HepG2 (cell line): ENCODE data around the gene ZSWIM8. TPM values are rescaled to one million over a fixed set of nuclear protein-coding genes. Genes with fewer than 3 reads are reported as not detected.

ENCODE experiments used
- GABPB1 ChIP-seq: IDR thresholded peaks from 2 replicates; pipeline ENCODE4 v1.6.1; 2016; ENCODE audit warnings: mild to moderate bottlenecking, missing genetic modification reagents, moderate library complexity, missing compliant biosample characterization
- HNRNPLL ChIP-seq: fragments of 200-400 bp; formaldehyde crosslinking; IDR thresholded peaks from 2 replicates; pipeline ENCODE4 v1.6.1; 2017; ENCODE audit warnings: mild to moderate bottlenecking, low read depth, low read length; ENCODE audit not compliant: poor library complexity, severe bottlenecking
- HNRNPUL1 ChIP-seq: fragments of 200-400 bp; formaldehyde crosslinking; IDR thresholded peaks from 2 replicates; pipeline ENCODE4 v1.6.1; 2017; ENCODE audit warnings: low read depth, mild to moderate bottlenecking, low read length, moderate library complexity
- KDM3A ChIP-seq: IDR thresholded peaks from 2 replicates; pipeline ENCODE4 v1.6.1; 2018; ENCODE audit warnings: low read depth, missing compliant biosample characterization
- MEIS1 ChIP-seq: sonication (generic); formaldehyde crosslinking; IDR thresholded peaks from 2 replicates; pipeline ENCODE4 v1.9.0; 2021; ENCODE audit warnings: mild to moderate bottlenecking, missing genetic modification reagents, moderate library complexity, borderline replicate concordance
- NCOR1 ChIP-seq: fragments of 200-600 bp; sonication (generic); IDR thresholded peaks from 2 replicates; pipeline ENCODE4 v1.7.0; 2017; ENCODE audit warnings: antibody characterized with exemption, low read length, borderline replicate concordance
- NFIB ChIP-seq: sonication (generic); formaldehyde crosslinking; IDR thresholded peaks from 2 replicates; pipeline ENCODE4 v1.9.0; 2021; ENCODE audit warnings: missing genetic modification reagents, mild to moderate bottlenecking, borderline replicate concordance
- NFYC ChIP-seq: IDR thresholded peaks from 2 replicates; pipeline ENCODE4 v1.6.1; 2016; ENCODE audit warnings: missing genetic modification reagents, missing compliant biosample characterization
- POLR2A ChIP-seq, 2 experiments: IDR thresholded peaks; 2 replicates each; pipeline ENCODE4 v1.6.1; 2011; ENCODE audit warnings: low read depth in 2 of 2, low read length in 2 of 2, mild to moderate bottlenecking in 1 of 2, moderate library complexity in 1 of 2; ENCODE audit not compliant: insufficient read depth in 1 of 2
- SRY ChIP-seq: sonication (generic); formaldehyde crosslinking; IDR thresholded peaks from 2 replicates; pipeline ENCODE4 v1.8.0; 2022; ENCODE audit warnings: mild to moderate bottlenecking, missing genetic modification reagents
- TSC22D2 ChIP-seq: sonication (generic); formaldehyde crosslinking; IDR thresholded peaks from 2 replicates; pipeline ENCODE4 v1.5.1; 2020; ENCODE audit warnings: missing genetic modification reagents, mild to moderate bottlenecking, borderline replicate concordance
- XRCC5 ChIP-seq: fragments of 200-400 bp; formaldehyde crosslinking; optimal IDR thresholded peaks from 2 replicates; pipeline ENCODE3; 2017; ENCODE audit warnings: mild to moderate bottlenecking, low read length
- ZFX ChIP-seq: sonication (generic); formaldehyde crosslinking; IDR thresholded peaks from 2 replicates; pipeline ENCODE4 v1.4.0; 2020; ENCODE audit warnings: mild to moderate bottlenecking, low read depth, missing genetic modification reagents, moderate library complexity
- ZNF136 ChIP-seq: sonication (generic); formaldehyde crosslinking; IDR thresholded peaks from 2 replicates; pipeline ENCODE4 v1.8.1; 2022; ENCODE audit warnings: low read depth, mild to moderate bottlenecking, moderate library complexity, missing genetic modification reagents
- ZNF230 ChIP-seq: sonication (generic); formaldehyde crosslinking; IDR thresholded peaks from 2 replicates; pipeline ENCODE4 v1.4.0; 2020; ENCODE audit warnings: mild to moderate bottlenecking, missing genetic modification reagents
- ZNF263 ChIP-seq: sonication (generic); formaldehyde crosslinking; IDR thresholded peaks from 2 replicates; pipeline ENCODE4 v1.4.0; 2020; ENCODE audit warnings: missing genetic modification reagents
- ZNF317 ChIP-seq: sonication (generic); formaldehyde crosslinking; IDR thresholded peaks from 2 replicates; pipeline ENCODE4 v1.5.0; 2020; ENCODE audit warnings: mild to moderate bottlenecking, missing genetic modification reagents
- ZNF431 ChIP-seq: sonication (generic); formaldehyde crosslinking; IDR thresholded peaks from 2 replicates; pipeline ENCODE4 v1.9.0; 2022; ENCODE audit warnings: missing genetic modification reagents, low read depth, mild to moderate bottlenecking, borderline replicate concordance
- ZNF446 ChIP-seq: sonication (generic); formaldehyde crosslinking; IDR thresholded peaks from 2 replicates; pipeline ENCODE4 v1.5.0; 2020; ENCODE audit warnings: mild to moderate bottlenecking, missing genetic modification reagents
- ZNF451 ChIP-seq: sonication (generic); formaldehyde crosslinking; IDR thresholded peaks from 2 replicates; pipeline ENCODE4 v1.5.0; 2020; ENCODE audit warnings: mild to moderate bottlenecking, missing genetic modification reagents
- ZNF598 ChIP-seq: sonication (generic); formaldehyde crosslinking; IDR thresholded peaks from 2 replicates; pipeline ENCODE4 v1.5.1; 2020; ENCODE audit warnings: mild to moderate bottlenecking, missing genetic modification reagents, borderline replicate concordance
- ZNF788 ChIP-seq: sonication (generic); formaldehyde crosslinking; IDR thresholded peaks from 2 replicates; pipeline ENCODE4 v1.5.0; 2020; ENCODE audit warnings: mild to moderate bottlenecking, missing genetic modification reagents, borderline replicate concordance
- polyA plus RNA-seq, 8 experiments: library from polyadenylated mRNA; depleted of rRNA in 3 of 8; stranded (reverse) in 7 of 8; unstranded in 1 of 8; fragments of >200 nt; fragmentation: Illumina TruSeq in 4 of 8; extraction: Trizol in 4 of 8; gene quantifications; 2 replicates each; pipeline versions ENCODE4 v1.2.1 to v1.2.3, GENCODE V29; 2011 to 2016; ENCODE audit warnings: low read depth in 4 of 8, missing spikeins in 1 of 8, mixed read lengths in 1 of 8; ENCODE audit not compliant: insufficient read depth in 1 of 8
- total RNA-seq, 5 experiments: library from RNA; depleted of rRNA; stranded (reverse); fragments of >200 nt; fragmentation: Illumina TruSeq; extraction: Trizol; gene quantifications; 2 replicates each; pipeline ENCODE4 v1.2.3, GENCODE V29; 2016; ENCODE audit warnings: low read depth in 1 of 5
- TF ChIP-seq, protein P1 (sequence below): sonication (generic); formaldehyde crosslinking; IDR thresholded peaks from 2 replicates; pipeline ENCODE4 v1.9.0; 2021; ENCODE audit warnings: missing genetic modification reagents, borderline replicate concordance
- TF ChIP-seq, protein P2 (sequence below): sonication (generic); formaldehyde crosslinking; IDR thresholded peaks from 2 replicates; pipeline ENCODE4 v1.8.0; 2022; ENCODE audit warnings: missing genetic modification reagents, mild to moderate bottlenecking, inconsistent platforms, borderline replicate concordance
- TF ChIP-seq, protein P3 (sequence below): sonication (generic); formaldehyde crosslinking; IDR thresholded peaks from 2 replicates; pipeline ENCODE4 v1.4.0; 2020; ENCODE audit warnings: missing genetic modification reagents

Gene ZSWIM8
- total and polyA plus RNA-seq, 2 of the 13 experiments (the other 11 are each of a cell fraction or from before 2014, with no cell fraction given), result 39.9 to 98.2 TPM

DNA sequence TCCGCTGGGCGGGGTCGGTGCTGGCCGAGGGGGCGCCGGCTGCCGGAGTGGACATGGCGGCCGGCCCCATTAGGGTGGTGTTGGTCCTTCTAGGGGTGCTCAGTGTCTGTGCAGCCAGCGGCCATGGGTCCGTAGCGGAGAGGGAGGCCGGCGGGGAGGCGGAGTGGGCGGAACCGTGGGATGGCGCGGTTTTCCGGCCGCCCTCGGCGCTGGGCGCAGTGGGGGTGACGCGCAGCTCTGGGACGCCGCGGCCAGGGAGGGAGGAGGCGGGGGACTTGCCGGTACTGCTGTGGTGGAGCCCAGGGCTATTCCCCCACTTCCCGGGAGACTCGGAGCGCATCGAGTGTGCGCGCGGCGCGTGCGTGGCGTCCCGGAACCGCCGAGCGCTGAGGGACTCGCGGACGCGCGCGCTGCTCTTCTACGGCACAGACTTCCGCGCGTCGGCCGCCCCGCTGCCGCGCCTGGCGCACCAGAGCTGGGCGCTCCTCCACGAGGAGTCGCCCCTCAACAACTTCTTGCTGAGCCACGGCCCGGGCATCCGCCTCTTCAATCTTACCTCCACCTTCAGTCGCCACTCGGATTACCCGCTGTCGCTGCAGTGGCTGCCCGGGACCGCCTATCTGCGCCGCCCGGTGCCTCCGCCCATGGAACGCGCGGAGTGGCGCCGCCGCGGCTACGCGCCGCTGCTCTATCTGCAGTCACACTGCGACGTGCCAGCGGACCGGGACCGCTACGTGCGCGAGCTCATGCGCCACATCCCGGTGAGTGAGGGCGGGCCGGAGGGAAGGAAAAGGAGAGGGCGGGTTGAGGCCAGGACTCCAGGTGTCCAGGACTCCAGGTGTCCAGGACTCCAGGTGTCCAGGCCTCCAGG lies 12.9 kb upstream of the ZSWIM8 start (continued):
- TF ChIP-seq HNRNPUL1, result 0 out of 2 replicates have a peak, but pooled peaks have one; percentile 19
- 0 out of 2 replicates have a peak, but pooled peaks have one; percentile 6 for TF ChIP-seq ZNF446 (CRISPR knock-in tag)
- TF ChIP-seq, protein P1, sequence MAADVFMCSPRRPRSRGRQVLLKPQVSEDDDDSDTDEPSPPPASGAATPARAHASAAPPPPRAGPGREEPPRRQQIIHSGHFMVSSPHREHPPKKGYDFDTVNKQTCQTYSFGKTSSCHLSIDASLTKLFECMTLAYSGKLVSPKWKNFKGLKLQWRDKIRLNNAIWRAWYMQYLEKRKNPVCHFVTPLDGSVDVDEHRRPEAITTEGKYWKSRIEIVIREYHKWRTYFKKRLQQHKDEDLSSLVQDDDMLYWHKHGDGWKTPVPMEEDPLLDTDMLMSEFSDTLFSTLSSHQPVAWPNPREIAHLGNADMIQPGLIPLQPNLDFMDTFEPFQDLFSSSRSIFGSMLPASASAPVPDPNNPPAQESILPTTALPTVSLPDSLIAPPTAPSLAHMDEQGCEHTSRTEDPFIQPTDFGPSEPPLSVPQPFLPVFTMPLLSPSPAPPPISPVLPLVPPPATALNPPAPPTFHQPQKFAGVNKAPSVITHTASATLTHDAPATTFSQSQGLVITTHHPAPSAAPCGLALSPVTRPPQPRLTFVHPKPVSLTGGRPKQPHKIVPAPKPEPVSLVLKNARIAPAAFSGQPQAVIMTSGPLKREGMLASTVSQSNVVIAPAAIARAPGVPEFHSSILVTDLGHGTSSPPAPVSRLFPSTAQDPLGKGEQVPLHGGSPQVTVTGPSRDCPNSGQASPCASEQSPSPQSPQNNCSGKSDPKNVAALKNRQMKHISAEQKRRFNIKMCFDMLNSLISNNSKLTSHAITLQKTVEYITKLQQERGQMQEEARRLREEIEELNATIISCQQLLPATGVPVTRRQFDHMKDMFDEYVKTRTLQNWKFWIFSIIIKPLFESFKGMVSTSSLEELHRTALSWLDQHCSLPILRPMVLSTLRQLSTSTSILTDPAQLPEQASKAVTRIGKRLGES (CRISPR knock-in tag), result no peak
- peak; percentile 57; the same call in 1 of the 2 replicates for TF ChIP-seq MEIS1 (CRISPR knock-in tag)
- TF ChIP-seq KDM3A (CRISPR knock-in tag), result peak; percentile 25; the same call in 1 of the 2 replicates
- 0 out of 2 replicates have a peak, but pooled peaks have one; percentile 59 for TF ChIP-seq ZNF598 (CRISPR knock-in tag)
- TF ChIP-seq, protein P2, sequence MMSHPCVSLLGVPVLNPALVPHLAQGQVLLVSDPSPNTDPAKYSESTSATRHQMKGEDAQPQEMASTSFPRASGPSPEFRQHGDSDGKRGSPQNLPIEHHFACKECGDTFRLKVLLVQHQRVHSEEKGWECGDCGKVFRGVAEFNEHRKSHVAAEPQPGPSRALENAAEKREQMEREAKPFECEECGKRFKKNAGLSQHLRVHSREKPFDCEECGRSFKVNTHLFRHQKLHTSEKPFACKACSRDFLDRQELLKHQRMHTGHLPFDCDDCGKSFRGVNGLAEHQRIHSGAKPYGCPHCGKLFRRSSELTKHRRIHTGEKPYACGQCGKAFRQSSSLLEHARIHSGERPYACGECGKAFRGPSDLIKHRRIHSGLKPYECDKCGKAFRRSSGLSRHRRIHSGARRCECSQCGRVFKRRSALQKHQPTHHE (CRISPR knock-in tag), result no peak
- TF ChIP-seq ZNF431 (CRISPR knock-in tag), result 0 out of 2 replicates have a peak, but pooled peaks have one; percentile 53
- TF ChIP-seq SRY (CRISPR knock-in tag), result 0 out of 2 replicates have a peak, but pooled peaks have one; percentile 32
- peak; percentile 68; the same call in 1 of the 2 replicates for TF ChIP-seq ZFX (CRISPR knock-in tag)
- TF ChIP-seq, protein P3, sequence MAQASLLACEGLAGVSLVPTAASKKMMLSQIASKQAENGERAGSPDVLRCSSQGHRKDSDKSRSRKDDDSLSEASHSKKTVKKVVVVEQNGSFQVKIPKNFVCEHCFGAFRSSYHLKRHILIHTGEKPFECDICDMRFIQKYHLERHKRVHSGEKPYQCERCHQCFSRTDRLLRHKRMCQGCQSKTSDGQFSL (CRISPR knock-in tag), result 0 out of 2 replicates have a peak, but pooled peaks have one; percentile 29
- peak; percentile 21; the same call in 1 of the 2 replicates for TF ChIP-seq NFYC (CRISPR knock-in tag)
- TF ChIP-seq GABPB1, result peak; percentile 74
- TF ChIP-seq HNRNPLL, result peak; percentile 94
- TF ChIP-seq TSC22D2 (CRISPR knock-in tag), result no peak
- TF ChIP-seq NFIB (CRISPR knock-in tag), result no peak
- peak; percentile 5 for TF ChIP-seq XRCC5
- TF ChIP-seq ZNF451 (CRISPR knock-in tag), result peak; percentile 64; the same call in 1 of the 2 replicates
- peak; percentile 9; the same call in 1 of the 2 replicates for TF ChIP-seq ZNF230 (CRISPR knock-in tag)
- no peak for TF ChIP-seq NCOR1
- peak; percentile 18; the same call in 1 of the 2 replicates for TF ChIP-seq ZNF788 (CRISPR knock-in tag)
- peak; percentile 24; the same call in 1 of the 2 replicates for TF ChIP-seq ZNF263 (CRISPR knock-in tag)
- TF ChIP-seq POLR2A (IDR thresholded peaks at IDR 0.05; ENCODE audit: insufficient read depth in 1 of 2, low read depth in 2 of 2, low read length in 2 of 2), result peak; percentile 33 to 79; a peak in 3 of 4 replicates
- TF ChIP-seq ZNF136 (CRISPR knock-in tag), result no peak
- TF ChIP-seq ZNF317 (CRISPR knock-in tag), result peak; percentile 37; the same call in 1 of the 2 replicates
